AG08395 (cell line): Measurements from ENCODE around the gene GARS1.
"Not testable (repeated sequence)": the region's sequence is repeated elsewhere in the genome, so short reads cannot be mapped to it uniquely, and the experiment has no call there.

Experiments
- DNase-seq: peaks from one replicate; pipeline ENCODE4 v3.0.0; 2012; ENCODE audit warnings: mixed read lengths, low spot score

Gene GARS1

GRCh38 chr7:30630986-30631385 lies 36.3 kb downstream of the GARS1 start:
- DNase-seq, result no peak

GRCh38 chr7:30633223-30633622 lies 38.5 kb downstream of the GARS1 start:
- no peak for DNase-seq

GRCh38 chr7:30634193-30634626 lies 39.5 kb downstream of the GARS1 start:
- DNase-seq, result no peak

- no peak for DNase-seq
Observed at GRCh38 chr7:30634634-30635201, 40.0 kb downstream of the GARS1 start.

- no peak for DNase-seq
Observed at GRCh38 chr7:30635798-30636197, 41.1 kb downstream of the GARS1 start.

GRCh38 chr7:30642322-30642721 lies 47.6 kb downstream of the GARS1 start:
- not testable (repeated sequence) for DNase-seq

GRCh38 chr7:30642789-30643188 lies 48.1 kb downstream of the GARS1 start:
- DNase-seq, result no peak

GRCh38 chr7:30644286-30644955 lies 49.7 kb downstream of the GARS1 start:
- DNase-seq, result no peak

- DNase-seq, result no peak
Observed at GRCh38 chr7:30645661-30646060, 51.0 kb downstream of the GARS1 start.

- DNase-seq, result no peak
Observed at GRCh38 chr7:30646154-30646553, 51.5 kb downstream of the GARS1 start.

- no peak for DNase-seq
Observed at GRCh38 chr7:30647589-30648364, 53.1 kb downstream of the GARS1 start.

GRCh38 chr7:30648744-30649540 lies 54.3 kb downstream of the GARS1 start:
- no peak for DNase-seq

- DNase-seq, result no peak
Observed at GRCh38 chr7:30649717-30650420, 55.2 kb downstream of the GARS1 start.

- DNase-seq, result no peak
Observed at GRCh38 chr7:30650421-30650808, 55.7 kb downstream of the GARS1 start.

GRCh38 chr7:30652132-30652531 lies 57.5 kb downstream of the GARS1 start:
- DNase-seq, result no peak

GRCh38 chr7:30652698-30653641 lies 58.3 kb downstream of the GARS1 start:
- DNase-seq, result no peak

- DNase-seq, result no peak
Observed at GRCh38 chr7:30654296-30655090, 59.8 kb downstream of the GARS1 start.

GRCh38 chr7:30655096-30655970 lies 60.7 kb downstream of the GARS1 start:
- no peak for DNase-seq
